ENCODE results near the gene APCDD1.

DNA sequence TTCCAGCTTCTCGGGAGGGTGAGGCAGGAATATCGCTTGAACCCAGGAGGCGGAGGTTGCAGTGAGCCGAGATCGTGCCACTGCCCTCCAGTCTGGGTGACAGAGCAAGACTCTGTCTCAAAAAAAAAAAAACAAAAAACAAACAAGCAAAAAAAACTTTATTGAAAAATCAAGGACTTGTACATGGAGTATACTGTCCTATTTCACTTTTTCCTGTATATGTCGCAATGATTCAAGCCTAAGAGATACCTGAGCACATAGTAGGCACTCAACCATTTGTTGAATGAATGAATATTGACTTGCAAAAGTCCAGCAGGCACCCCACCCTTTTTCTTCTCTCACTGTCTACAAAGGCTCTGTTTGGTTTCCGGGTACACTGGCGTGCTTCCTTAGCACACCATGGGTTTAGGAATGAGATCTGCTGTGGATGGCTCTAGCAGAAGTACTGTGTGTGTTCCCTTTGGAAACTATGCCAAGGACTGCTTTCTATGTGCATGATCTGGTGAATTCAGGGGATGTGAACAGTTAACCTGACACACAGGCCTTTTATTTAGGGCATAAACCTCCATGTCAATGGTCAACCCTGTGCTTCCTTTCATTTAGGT lies 6.1 kb downstream of the APCDD1 start:
- TF ChIP-seq POLR2A (IDR thresholded peaks at IDR 0.05; ENCODE audit: low read length) (no peak), GATA1 (IDR thresholded peaks at IDR 0.05; ENCODE audit: low read depth, low read length) (no peak)

Measured in erythroblast (primary cell).